HL-60 (cell line): ENCODE data around the gene RAET1L.
"Not testable (repeated sequence)": the region's sequence is repeated elsewhere in the genome, so short reads cannot be mapped to it uniquely, and the experiment has no call there.

Experiments used
- DNase-seq, 2 experiments: peaks; one replicate each; pipeline ENCODE4 v3.0.0-alpha.2; 2010 to 2020; ENCODE audit warnings: low read depth in 1 of 2, low spot score in 1 of 2
- H3K27ac ChIP-seq: fragments of 250-450 bp; sonication (Bioruptor Pico); replicated peaks from 2 replicates; pipeline ENCODE4 v1.5.1; 2020; ENCODE audit warnings: mild to moderate bottlenecking, moderate library complexity
- H3K27me3 ChIP-seq: fragments of 250-450 bp; sonication (Bioruptor Pico); 2 replicates; pipeline ENCODE4 v1.5.1; 2021; ENCODE audit warnings: mild to moderate bottlenecking, moderate library complexity; ENCODE audit not compliant: insufficient read depth, poor library complexity, severe bottlenecking
- H3K4me3 ChIP-seq: replicated peaks from 2 replicates; pipeline ENCODE4 v1.5.1; 2011; ENCODE audit warnings: mild to moderate bottlenecking, control low read depth, low read length; ENCODE audit not compliant: insufficient read depth
- CTCF ChIP-seq: IDR thresholded peaks from one replicate; pipeline ENCODE4 v1.5.1; 2011; ENCODE audit warnings: low read length, control low read depth, inconsistent platforms; ENCODE audit not compliant: insufficient read depth
- GABPA ChIP-seq: IDR thresholded peaks from 2 replicates; pipeline ENCODE4 v1.6.1; 2012; ENCODE audit warnings: low read depth
- POLR2AphosphoS5 ChIP-seq: IDR thresholded peaks from 2 replicates; pipeline ENCODE4 v1.6.1; 2012; ENCODE audit warnings: low read depth
- SPI1 ChIP-seq: IDR thresholded peaks from 2 replicates; pipeline ENCODE4 v1.6.1; 2012; ENCODE audit warnings: low read depth, mild to moderate bottlenecking, borderline replicate concordance
- TF ChIP-seq, protein P1 (sequence below): IDR thresholded peaks from 2 replicates; pipeline ENCODE4 v1.6.1; 2012; ENCODE audit warnings: low read depth; ENCODE audit not compliant: insufficient replicate concordance

The RAET1L gene

DNA sequence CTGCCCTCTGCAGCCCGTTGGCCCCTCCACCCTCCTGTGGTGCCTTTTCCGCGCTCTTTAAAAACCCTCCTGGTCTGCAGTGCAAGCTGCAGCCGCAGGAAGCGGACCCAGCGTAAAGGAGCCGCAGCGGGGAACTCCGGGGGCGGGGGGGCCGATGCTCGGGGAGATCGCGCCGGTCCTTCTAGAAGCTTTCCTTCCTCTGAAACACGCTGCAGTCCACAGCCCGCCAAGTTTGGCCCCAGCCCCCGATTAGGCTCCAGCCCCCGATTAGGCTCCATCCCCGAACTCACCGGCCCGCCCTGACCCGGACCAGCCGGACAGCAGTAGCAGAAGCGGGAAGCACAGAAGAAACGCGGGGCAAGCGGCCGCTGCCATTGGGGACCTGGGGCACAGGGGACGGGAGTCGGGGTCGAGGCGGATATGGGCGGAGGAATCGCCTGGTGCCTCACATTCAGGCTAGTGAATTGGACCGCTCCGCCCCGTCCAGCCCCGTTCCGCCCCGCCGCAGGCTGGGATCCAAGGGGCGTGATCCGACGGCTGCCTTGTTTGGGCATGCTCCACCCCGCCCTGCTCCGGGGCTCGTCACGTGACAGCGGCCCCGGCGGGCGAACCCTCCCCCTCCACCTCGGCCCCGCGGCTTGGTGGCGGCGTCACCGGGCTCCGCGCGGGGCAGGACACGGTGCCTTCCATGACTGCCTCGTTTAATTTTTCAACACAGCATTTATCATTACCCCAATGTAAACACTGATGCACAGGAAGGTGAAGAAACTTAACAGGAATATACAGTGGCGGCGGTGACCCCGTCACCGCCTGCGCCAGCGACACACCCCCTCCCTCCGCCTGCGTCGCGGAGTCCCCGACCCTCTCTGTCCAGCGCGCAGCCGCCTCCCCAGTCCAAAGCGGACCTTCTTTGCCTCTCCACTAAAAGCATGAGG is 20.3 kb downstream of the RAET1L start:
- TF ChIP-seq GABPA (no peak), POLR2AphosphoS5 (no peak), SPI1 (no peak), CTCF (no peak)
- TF ChIP-seq, protein P1, sequence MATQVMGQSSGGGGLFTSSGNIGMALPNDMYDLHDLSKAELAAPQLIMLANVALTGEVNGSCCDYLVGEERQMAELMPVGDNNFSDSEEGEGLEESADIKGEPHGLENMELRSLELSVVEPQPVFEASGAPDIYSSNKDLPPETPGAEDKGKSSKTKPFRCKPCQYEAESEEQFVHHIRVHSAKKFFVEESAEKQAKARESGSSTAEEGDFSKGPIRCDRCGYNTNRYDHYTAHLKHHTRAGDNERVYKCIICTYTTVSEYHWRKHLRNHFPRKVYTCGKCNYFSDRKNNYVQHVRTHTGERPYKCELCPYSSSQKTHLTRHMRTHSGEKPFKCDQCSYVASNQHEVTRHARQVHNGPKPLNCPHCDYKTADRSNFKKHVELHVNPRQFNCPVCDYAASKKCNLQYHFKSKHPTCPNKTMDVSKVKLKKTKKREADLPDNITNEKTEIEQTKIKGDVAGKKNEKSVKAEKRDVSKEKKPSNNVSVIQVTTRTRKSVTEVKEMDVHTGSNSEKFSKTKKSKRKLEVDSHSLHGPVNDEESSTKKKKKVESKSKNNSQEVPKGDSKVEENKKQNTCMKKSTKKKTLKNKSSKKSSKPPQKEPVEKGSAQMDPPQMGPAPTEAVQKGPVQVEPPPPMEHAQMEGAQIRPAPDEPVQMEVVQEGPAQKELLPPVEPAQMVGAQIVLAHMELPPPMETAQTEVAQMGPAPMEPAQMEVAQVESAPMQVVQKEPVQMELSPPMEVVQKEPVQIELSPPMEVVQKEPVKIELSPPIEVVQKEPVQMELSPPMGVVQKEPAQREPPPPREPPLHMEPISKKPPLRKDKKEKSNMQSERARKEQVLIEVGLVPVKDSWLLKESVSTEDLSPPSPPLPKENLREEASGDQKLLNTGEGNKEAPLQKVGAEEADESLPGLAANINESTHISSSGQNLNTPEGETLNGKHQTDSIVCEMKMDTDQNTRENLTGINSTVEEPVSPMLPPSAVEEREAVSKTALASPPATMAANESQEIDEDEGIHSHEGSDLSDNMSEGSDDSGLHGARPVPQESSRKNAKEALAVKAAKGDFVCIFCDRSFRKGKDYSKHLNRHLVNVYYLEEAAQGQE: no peak
- Histone ChIP-seq H3K27me3 (peaks cover 20% of the 10 kb centered on the region), H3K27ac (no peak overlapping the region), H3K4me3 (peak overlapping the region; percentile 45)
- peak; percentile 36 to 72 for DNase-seq

DNA sequence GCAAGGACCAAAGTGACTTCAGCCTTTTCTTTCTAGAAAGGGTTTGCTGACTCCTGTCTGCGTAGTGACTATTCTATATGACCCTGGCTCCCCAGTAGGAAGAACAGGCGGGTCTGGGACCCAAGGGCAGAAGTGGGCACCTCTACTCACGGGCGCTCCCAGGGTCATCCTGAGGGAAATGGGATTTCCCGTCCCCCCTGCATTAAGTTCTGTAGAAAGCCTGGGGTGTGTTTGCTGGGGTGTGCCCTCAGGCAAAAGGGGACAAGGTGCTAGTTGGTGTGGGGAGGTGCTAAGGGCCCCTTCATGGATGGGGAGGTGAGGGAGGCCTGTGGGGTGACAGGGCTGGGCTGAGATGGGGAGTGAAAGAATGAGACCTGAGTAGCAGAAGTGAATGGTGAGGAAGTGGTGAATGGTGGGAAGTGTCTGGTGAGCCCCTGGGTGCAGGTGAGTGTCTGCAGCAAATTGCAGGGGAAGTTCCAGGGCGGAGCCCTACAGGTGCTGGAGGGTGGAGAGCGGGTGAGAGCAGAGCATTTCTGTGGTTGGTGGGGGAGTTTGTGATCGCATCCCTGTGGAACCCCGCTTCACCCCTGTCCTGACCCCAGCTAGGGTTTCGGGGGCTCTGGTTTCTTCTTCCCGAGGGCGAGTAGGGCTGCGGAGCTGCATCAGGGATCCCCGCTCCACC is 21.1 kb downstream of the RAET1L start:
- peak overlapping the region; percentile 45; the same call in 1 of the 2 replicates for H3K4me3 ChIP-seq
- H3K27me3 ChIP-seq: peaks cover 16% of the 10 kb centered on the region
- TF ChIP-seq, protein P1: no peak
- no peak overlapping the region for H3K27ac ChIP-seq
- no peak for DNase-seq

GRCh38 chr6:150003599-150003998 is 21.7 kb downstream of the RAET1L start:
- H3K27me3 ChIP-seq: peaks cover 16% of the 10 kb centered on the region
- DNase-seq, H3K4me3 ChIP-seq, H3K27ac ChIP-seq: not testable (repeated sequence)

DNA sequence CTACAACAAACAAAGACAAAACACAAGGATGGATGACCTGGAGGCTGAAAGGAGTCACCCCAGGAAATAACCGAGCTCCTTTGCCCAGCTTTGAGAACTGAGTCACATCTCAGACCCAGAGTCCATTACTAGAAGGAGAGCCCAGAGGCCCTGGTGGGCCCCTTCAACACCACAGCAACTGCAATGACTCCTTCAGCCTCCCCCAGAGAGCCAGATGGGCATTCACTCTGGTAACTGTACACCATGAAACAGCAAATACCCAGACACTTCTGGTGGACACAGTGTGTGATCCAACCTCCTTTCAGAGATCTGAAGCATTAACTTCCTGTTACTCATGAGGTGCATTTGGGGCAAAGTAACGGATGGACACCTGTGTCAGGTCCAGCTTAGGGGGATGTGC is 22.6 kb downstream of the RAET1L start:
- no peak overlapping the region for H3K27ac ChIP-seq
- DNase-seq: no peak
- H3K4me3 ChIP-seq: no peak overlapping the region
- H3K27me3 ChIP-seq: peaks cover 16% of the 10 kb centered on the region
- TF ChIP-seq SPI1: no peak
- no peak for TF ChIP-seq POLR2AphosphoS5
- TF ChIP-seq GABPA: no peak
- TF ChIP-seq CTCF: no peak
- TF ChIP-seq, protein P1: no peak
